Endothelial cell (in vitro differentiated cells): Measurements from ENCODE around the gene MERTK. TPM values are rescaled to one million over a fixed set of nuclear protein-coding genes. Genes with fewer than 3 reads are reported as not detected.

Experiments
- DNase-seq: peaks from one replicate; pipeline ENCODE4 v3.0.0; 2021; ENCODE audit warnings: low spot score
- H3K27ac Mint-ChIP-seq: one replicate; pipeline ENCODE4 v1.8.0; 2021; ENCODE audit warnings: mixed read lengths, inconsistent platforms; ENCODE audit not compliant: unreplicated experiment
- H3K27me3 Mint-ChIP-seq: one replicate; pipeline ENCODE4 v1.8.0; 2021; ENCODE audit warnings: mild to moderate bottlenecking, moderate library complexity, mixed read lengths, inconsistent platforms; ENCODE audit not compliant: unreplicated experiment
- H3K36me3 Mint-ChIP-seq: one replicate; pipeline ENCODE4 v1.8.0; 2021; ENCODE audit warnings: mild to moderate bottlenecking, low read depth, mixed read lengths, inconsistent platforms; ENCODE audit not compliant: unreplicated experiment
- H3K4me1 Mint-ChIP-seq: one replicate; pipeline ENCODE4 v1.8.0; 2021; ENCODE audit warnings: mild to moderate bottlenecking, mixed read lengths, inconsistent platforms; ENCODE audit not compliant: unreplicated experiment
- H3K4me3 Mint-ChIP-seq: one replicate; pipeline ENCODE4 v1.8.0; 2021; ENCODE audit warnings: mild to moderate bottlenecking, mixed read lengths, inconsistent platforms; ENCODE audit not compliant: unreplicated experiment
- H3K9me3 Mint-ChIP-seq: one replicate; pipeline ENCODE4 v1.8.0; 2021; ENCODE audit warnings: mixed read lengths, inconsistent platforms; ENCODE audit not compliant: unreplicated experiment
- CTCF ChIP-seq: fragments of 200-600 bp; sonication (generic); IDR thresholded peaks from one replicate; pipeline ENCODE4 v1.5.0; 2021; ENCODE audit warnings: antibody characterized with exemption; ENCODE audit not compliant: unreplicated experiment
- total RNA-seq: library from RNA; stranded (reverse); fragmentation: NEBNext Ultra II Directional; extraction: Animal tissue kit (Norgen Biotek cat#: 25700); gene quantifications from one replicate; pipeline ENCODE4 v1.2.1, GENCODE V29; 2021; ENCODE audit not compliant: unreplicated experiment

MERTK gene
- total RNA-seq, 1 donor from 2014 or later = 12.3 TPM

GRCh38 chr2:111938392-111938791 is 40.0 kb downstream of the MERTK start:
- DNase-seq = no peak
- H3K27ac Mint-ChIP-seq = no peak overlapping the region
- H3K4me3 Mint-ChIP-seq = no peak overlapping the region
- H3K27me3 Mint-ChIP-seq = peaks cover 2% of the 10 kb centered on the region
- no peaks in the 10 kb centered on the region for H3K9me3 Mint-ChIP-seq
- TF ChIP-seq CTCF = no peak
- peaks cover 12% of the 10 kb centered on the region for H3K4me1 Mint-ChIP-seq
- no peaks in the 10 kb centered on the region for H3K36me3 Mint-ChIP-seq

GRCh38 chr2:111940333-111941196 is 42.2 kb downstream of the MERTK start:
- no peak overlapping the region for H3K27ac Mint-ChIP-seq
- H3K4me1 Mint-ChIP-seq = peaks cover 12% of the 10 kb centered on the region
- DNase-seq = no peak
- no peak overlapping the region for H3K4me3 Mint-ChIP-seq
- H3K36me3 Mint-ChIP-seq = no peaks in the 10 kb centered on the region
- no peak for TF ChIP-seq CTCF
- no peaks in the 10 kb centered on the region for H3K9me3 Mint-ChIP-seq
- peaks cover 2% of the 10 kb centered on the region for H3K27me3 Mint-ChIP-seq

- no peak overlapping the region for H3K27ac Mint-ChIP-seq
- H3K36me3 Mint-ChIP-seq = no peaks in the 10 kb centered on the region
- H3K4me1 Mint-ChIP-seq = peaks cover 12% of the 10 kb centered on the region
- no peak for DNase-seq
- no peaks in the 10 kb centered on the region for H3K9me3 Mint-ChIP-seq
- no peak overlapping the region for H3K4me3 Mint-ChIP-seq
- no peak for TF ChIP-seq CTCF
- peaks cover 2% of the 10 kb centered on the region for H3K27me3 Mint-ChIP-seq
These were observed 43.1 kb downstream of the MERTK start for GRCh38 chr2:111941531-111941930.

GRCh38 chr2:111944531-111945210 is 46.3 kb downstream of the MERTK start:
- DNase-seq = no peak
- TF ChIP-seq CTCF = no peak
- Mint-ChIP-seq H3K4me3 (no peak overlapping the region), H3K27ac (no peak overlapping the region), H3K4me1 (peaks cover 6% of the 10 kb centered on the region), H3K36me3 (peaks cover 20% of the 10 kb centered on the region), H3K27me3 (no peaks in the 10 kb centered on the region), H3K9me3 (no peaks in the 10 kb centered on the region)
